HG03521 (cell line): ENCODE measurements around the gene FLT1.

ENCODE experiments used
- ATAC-seq: cut with Tn5 transposase; IDR thresholded peaks from one replicate; pipeline ENCODE4 v1.9.1; 2021; ENCODE audit warnings: mild to moderate bottlenecking, moderate library complexity; ENCODE audit not compliant: unreplicated experiment

FLT1 gene

GRCh38 chr13:28401303-28402056 is 93.4 kb downstream of the FLT1 start:
- no peak for ATAC-seq

DNA sequence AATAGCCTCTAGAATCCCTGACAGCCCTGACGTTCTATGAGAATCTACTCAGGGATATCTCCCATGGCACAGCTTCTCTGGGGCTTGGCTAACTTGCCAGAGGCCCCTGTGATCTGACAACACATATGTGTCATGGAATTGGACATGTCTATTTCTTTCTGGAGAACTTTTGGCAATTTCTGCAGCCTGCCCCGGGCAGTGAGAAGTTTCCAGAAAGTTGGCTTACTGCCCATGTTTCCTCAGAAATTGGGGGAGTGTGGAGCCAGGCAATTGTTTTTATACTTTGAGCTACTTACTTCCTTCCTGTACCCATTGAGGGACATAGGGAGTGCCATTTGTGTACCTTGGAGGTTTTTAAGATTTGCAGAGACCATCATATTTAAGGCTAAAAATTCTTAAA is 98.9 kb downstream of the FLT1 start:
- ATAC-seq = no peak

- ATAC-seq = no peak
Observed at GRCh38 chr13:28394422-28394821, 100.5 kb downstream of the FLT1 start.

- no peak for ATAC-seq
Observed at GRCh38 chr13:28392896-28393505, 101.9 kb downstream of the FLT1 start.

- no peak for ATAC-seq
Observed at GRCh38 chr13:28392428-28392827, 102.5 kb downstream of the FLT1 start.

DNA sequence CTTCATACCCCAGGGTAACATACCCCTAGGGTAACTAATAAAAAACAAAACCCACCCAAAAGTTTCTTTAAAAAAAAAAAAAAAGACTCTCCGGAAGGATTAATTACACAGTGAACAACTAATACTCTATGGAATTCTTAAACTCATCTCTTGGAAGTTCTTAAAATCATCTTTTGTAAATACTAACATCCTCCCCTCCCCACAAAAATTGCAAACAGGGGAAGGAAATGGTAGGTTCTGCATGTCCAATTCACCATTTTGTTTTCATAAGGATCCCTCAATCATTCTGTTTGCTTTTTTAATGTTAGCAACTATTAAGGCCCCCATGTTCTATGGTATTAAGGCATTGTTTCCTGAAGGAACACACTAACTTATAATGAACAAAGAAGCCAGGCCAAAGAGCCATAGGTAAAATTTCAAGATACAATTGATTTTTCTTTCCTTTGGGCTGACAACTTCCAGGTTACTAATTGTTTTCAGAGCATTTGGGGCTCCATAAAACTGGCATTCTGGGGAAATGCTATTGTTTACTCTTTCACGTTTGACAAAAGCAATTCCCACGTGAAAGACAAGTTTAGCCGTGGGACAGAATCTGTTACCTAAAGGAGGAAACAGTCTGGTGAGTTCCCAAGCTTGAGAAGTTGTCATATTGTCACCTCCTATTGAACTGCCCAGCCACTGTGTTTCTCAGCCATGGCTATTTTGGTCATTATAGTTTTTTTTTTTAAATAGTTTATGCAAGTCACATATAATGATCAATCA is 107.0 kb downstream of the FLT1 start:
- ATAC-seq = no peak

DNA sequence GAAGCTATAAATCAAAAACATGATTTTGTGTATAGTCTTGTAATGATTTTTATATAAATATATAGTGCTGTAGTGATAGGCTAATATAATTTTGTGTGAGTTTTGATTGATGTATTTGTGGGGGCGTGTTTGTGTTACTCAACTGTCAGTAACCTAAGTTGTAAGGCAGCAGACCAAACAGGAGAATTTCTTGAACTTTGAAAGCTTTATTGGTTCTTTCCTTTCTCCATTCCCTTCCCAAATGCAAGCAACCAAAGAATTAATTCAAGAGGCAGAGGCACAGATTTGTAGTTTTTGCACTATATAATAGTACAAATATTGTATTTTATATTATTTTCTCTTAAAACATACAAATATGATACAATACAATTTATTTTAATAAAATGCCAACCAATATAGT is 109.6 kb downstream of the FLT1 start:
- no peak for ATAC-seq

DNA sequence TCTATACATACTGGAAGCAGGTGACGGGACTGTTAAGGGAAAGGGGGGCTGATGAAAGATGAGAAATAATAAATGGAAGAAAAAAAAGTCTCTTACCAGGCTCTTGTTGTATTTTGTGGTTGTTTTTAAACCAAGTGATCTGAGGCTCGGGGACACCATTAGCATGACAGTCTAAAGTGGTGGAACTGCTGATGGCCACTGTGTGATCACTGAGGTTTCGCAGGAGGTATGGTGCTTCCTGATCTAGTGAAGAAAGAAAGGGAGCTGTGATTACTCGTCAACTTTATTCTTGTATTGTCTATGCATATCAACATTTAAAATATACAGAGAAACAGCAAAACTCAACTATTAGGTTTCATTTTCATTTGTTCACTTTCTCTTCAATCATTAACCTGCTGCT is 110.1 kb downstream of the FLT1 start:
- ATAC-seq = no peak

DNA sequence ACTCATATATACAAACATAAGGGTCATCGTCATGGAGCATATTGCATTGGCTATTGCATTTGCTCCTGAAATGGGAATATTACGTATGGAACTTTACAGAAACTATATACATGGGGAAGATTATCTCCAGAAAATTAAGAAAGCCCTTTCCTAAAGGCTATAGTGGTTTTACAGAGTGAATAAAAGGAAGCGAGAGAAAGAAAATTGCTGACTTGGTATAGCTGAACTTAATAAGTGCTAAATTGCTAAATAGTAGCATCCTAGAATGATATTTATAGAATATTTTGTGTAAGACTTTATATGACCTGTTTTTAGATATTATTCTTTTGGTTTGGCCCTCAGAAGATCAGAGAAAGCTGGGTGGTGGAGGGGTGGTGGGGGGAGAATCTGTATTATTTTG is 114.6 kb downstream of the FLT1 start:
- ATAC-seq = no peak

DNA sequence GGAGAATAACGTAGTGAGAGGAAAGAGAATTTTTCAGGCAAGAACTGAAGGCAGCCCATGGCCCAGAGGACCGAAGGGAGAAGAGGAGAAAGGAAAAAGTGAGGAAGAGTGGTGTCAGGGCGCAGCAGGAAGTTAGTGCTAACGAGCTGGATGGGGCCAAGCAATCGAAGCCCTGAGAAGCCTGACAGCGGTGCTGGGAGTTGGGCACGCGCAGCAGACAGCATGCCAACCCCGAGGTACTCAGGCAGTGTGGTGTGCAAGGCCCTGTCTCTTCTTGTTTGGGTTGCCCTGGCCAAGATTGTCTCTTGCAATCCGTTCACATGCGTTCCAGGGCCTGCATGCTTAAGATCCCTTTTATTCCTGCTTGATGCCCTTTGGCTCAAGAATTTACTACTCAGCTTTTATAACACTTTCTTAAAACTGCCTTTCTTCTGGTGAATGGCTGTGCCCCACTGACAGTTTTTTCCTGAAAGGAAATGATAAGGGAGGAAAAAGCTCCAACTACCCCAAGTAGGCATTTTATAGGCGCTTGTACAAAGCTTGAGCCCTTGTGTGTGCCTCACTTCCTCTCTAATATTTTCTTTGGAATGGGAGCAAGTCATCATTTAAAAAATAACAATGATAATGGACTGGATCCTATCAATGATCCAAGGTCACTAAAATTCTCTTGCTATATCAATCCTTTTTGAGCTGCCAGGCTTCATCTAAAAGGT is 115.4 kb downstream of the FLT1 start:
- ATAC-seq = no peak

- ATAC-seq = no peak
Observed at GRCh38 chr13:28376604-28377003, 118.3 kb downstream of the FLT1 start.

DNA sequence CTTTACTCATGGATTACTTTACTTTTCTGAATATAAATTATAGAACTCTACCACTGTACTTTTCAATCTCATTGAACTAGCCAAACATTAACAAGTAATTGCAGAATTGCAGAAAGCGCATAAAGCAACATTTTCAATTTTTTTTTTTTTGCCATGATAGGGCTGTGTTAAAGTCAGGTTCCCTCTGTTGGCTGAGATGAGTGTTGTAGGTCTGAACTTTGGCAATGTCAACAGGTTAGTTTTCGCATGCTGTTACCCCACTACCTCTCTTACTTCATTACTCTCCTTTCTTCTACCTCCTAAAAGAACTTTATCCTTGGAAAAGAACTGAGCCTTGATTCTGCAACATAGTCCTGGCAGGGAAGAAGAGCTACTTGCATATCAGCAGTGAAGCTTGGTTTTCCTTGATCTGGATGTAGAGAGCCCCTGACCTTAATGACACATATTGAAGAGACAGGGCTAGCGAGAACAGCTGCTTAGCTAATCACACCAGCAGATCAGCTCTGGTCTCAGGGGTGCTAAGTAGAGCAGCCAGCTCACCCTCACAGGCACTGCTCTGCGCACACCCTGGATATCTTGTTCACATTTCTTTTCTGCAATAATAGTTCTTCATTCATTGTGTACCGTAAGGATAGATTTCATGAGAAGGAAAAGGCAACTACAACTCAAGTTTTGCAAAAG is 119.5 kb downstream of the FLT1 start:
- ATAC-seq = no peak

- no peak for ATAC-seq
Observed at GRCh38 chr13:28373810-28374209, 121.1 kb downstream of the FLT1 start.

- no peak for ATAC-seq
Observed at GRCh38 chr13:28370448-28370847, 124.5 kb downstream of the FLT1 start.

GRCh38 chr13:28358708-28359107 is 136.2 kb downstream of the FLT1 start:
- no peak for ATAC-seq

- ATAC-seq = no peak
Observed at GRCh38 chr13:28357911-28358433, 137.0 kb downstream of the FLT1 start.

DNA sequence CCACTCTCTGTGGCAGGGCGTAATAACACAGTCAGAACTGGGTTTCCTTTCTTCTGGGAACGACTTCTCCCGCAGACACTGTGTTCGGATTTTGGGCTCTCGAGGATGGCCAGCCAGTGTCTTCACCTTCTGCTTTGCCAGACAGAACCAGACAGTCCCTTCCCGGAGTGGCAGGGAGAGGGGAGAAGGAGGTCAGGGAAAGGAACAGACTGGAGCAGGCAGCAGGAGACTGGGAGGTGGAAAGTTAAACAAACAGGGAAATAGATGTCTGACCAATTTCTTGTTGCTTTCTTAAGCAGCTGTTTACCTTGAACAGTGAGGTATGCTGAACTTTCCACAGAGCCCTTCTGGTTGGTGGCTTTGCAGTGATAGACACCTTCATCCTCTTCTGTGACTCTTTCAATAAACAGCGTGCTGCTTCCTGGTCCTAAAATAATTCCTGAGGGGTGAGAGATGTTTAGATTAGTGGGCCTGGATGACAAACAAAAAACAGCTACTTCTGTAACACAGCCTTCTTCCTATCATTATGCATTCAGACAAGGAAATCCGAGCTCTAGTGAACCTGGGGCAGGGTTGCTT is 137.6 kb downstream of the FLT1 start:
- no peak for ATAC-seq

GRCh38 chr13:28356561-28357021 is 138.3 kb downstream of the FLT1 start:
- no peak for ATAC-seq

DNA sequence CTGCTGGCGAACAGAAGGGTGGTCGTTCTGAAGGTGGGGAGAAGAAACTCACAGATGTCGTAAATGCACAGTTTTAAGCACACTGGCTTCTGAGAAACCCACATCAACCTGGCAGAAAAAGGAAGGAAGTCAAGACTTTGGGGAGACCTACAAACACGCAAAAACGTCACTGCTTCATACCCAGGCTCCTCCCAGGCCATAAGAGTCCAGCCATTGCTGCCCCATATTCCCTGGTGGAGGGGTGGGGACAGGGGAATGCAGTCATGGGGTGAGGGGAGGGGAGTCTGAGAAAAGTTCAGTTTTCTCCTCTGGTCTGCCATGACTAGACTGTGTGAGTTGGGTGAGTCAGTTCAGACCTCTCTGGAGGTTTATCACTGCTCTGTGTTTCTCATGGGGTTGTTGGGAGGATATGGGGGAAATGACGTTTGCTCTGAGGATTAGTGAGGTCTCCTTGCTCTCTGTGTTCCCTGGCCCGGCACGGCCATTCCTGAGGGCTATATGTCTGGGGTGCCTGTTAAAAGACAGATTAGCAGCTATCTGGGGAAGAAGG is 139.0 kb downstream of the FLT1 start:
- ATAC-seq = no peak
